ENCODE data around the gene IFNA8.

DNA sequence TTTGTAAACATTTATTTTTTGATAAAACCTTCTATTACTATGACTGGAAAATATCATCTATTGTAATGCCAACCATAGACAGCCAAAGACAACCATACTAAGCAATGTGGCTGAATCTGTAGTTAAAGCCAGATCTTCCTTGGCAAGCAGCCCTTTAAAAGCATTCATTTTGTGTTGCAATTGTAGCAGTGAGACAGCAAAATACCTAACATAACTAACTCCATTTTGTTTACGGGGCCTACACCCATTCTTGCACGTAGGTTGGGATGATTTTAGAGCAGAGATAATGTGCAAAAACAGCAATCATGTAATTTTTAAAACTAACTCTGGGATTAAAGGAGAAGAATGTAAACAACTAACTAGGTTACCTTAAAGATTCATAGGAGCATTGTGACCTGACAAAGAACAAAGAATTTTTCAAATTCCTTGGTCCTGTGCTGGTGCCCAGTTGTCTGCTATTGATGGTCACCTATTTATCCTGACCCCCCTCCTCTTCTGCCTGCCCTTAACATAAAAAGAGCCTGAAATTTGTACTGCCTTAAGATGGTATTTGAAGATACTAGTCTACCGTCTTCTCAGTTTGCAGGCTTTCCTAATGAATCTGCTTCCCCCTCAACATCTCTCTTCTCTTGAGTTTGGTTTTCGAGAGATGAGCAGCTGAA is 41.9 kb downstream of the IFNA8 start:
- TF ChIP-seq, protein P1, sequence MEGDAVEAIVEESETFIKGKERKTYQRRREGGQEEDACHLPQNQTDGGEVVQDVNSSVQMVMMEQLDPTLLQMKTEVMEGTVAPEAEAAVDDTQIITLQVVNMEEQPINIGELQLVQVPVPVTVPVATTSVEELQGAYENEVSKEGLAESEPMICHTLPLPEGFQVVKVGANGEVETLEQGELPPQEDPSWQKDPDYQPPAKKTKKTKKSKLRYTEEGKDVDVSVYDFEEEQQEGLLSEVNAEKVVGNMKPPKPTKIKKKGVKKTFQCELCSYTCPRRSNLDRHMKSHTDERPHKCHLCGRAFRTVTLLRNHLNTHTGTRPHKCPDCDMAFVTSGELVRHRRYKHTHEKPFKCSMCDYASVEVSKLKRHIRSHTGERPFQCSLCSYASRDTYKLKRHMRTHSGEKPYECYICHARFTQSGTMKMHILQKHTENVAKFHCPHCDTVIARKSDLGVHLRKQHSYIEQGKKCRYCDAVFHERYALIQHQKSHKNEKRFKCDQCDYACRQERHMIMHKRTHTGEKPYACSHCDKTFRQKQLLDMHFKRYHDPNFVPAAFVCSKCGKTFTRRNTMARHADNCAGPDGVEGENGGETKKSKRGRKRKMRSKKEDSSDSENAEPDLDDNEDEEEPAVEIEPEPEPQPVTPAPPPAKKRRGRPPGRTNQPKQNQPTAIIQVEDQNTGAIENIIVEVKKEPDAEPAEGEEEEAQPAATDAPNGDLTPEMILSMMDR (IDR thresholded peaks at IDR 0.05): no peak
- TF ChIP-seq POLR2A (IDR thresholded peaks at IDR 0.05): no peak

Data from body of pancreas (tissue), 4 donors.